HG02840 (cell line): ENCODE data around the gene ZC3H8.

Source experiments
- ATAC-seq: cut with Tn5 transposase; IDR thresholded peaks from one replicate; pipeline ENCODE4 v1.9.1; 2021; ENCODE audit warnings: mild to moderate bottlenecking, moderate library complexity, moderate number of reproducible peaks; ENCODE audit not compliant: unreplicated experiment, low FRiP score

ZC3H8 gene

DNA sequence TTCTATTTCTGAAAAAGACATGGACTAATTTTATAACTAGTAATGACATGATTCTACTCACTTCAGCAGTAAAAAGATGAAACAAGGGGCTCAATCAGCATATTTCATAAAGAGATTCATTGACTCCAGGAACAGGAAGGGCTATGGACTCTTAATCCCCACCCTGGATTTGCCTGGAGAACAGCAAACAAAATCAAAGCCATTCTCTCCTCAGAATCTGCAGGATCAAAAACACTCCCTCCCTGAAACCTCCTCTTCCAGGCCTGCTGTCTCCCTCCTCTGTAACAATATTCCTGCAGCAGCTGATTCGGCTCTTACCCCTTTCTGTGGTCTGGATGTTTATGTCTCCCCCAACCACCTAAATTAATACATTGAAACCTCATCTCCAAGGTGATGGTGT lies 57.0 kb downstream of the ZC3H8 start:
- ATAC-seq, result no peak

DNA sequence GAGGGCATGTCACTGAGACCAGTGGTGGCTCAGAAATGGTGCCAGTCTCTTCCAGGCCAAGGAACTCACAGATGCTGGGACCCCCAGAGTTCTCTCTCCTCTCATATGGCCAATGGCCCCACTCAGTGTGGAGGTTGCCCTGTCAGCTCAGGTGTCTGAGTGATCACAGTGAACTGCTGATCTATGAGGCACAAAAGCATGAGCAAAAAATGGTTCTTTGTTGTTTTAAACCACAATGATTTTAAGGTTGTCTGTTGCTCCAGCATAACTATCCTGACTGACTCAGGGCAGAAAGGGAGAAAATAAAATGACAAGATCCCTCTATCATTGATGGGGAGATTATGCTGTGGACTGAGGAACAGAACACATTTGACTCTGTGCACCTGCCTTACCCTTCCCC lies 58.9 kb downstream of the ZC3H8 start:
- no peak for ATAC-seq

DNA sequence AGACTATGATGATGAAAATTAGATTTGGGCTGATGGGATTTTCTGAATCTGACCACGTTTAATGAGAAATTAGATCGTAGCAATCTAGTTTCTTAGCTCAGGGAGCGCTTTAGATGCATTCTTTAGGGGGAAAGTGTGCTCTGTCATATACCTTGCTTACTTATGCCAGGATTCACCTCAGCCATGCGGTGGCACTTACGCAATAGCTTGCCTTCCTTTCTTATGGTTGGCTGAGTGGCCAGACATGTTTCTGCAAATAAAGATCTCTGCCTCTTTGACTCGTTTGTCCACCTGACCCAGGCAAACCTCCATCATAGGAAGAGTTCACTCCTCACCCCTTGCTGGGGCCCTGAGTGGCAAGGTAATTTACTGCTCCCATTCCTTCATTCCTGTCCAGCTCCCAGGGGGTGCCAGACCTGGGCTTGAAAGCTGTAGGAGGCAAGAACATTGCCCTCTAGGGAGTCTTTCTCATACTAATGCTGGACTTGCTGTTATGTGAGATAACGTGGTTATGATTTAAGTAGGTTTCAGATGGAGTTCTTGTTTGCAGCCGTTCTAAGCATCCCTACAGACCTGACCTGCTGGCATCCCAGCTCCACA lies 59.6 kb downstream of the ZC3H8 start:
- no peak for ATAC-seq

DNA sequence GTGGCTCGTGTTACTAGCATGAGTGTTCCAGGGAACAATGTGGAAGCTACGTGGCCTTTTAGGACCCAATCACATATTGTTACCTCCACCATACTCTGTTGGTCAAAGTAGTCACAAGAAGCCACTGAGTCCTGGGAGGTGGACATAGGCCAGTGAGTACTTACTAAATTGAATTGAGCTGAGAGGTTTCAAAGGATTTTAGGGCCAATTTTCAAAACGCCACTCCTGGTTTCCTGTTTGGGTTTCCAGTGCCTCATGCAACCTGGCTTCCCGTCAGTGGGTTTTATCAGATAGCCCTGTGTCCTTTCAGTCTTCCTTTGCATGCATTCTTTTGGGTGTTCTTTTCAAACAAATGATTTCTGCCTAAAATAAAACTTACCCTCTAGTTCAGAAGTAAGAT lies 60.4 kb downstream of the ZC3H8 start:
- no peak for ATAC-seq

DNA sequence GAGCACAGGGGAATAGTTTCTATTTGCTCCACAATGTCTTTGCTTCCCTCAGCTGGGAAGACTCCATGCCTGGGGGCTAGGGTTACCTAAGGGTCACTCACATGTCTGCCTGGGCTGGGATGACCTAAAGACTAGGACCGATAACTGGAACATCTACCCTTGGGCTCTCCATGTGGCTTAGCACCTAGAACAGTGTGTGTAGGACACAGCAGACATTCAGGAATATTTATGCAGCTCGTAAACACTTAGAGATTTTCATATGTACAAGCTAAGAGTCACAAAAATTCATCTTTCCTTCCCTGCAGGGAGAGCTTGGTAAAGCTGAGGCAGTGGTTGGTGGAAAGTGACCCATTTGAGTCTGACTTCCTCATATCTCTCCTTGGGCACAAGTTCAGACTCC lies 60.8 kb downstream of the ZC3H8 start:
- ATAC-seq, result no peak

DNA sequence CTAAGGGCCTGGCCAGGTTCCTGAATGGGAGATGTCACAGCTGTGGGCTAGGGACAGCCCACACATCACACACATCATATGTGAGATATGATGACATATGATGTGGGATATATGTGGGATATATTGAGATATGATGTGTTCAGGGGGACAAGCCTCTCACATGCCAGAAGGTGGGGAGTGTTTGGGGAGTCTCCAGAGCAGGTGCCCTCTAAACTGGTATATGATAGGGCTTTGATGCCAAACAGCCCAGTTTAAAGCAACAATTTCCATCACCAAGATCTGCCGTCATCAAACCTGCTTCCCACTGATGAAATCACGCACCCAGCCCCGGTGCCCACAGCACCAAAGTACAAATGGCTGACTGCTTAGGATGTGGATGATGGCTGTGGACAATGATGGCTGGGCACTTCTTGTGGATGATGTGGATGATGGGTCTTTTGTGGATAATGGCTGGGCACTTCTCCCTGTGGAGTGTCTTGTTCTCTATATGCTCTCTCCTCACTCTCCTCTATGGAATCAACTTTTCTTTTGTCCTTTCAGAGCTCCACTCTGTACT lies 65.8 kb downstream of the ZC3H8 start:
- no peak for ATAC-seq

DNA sequence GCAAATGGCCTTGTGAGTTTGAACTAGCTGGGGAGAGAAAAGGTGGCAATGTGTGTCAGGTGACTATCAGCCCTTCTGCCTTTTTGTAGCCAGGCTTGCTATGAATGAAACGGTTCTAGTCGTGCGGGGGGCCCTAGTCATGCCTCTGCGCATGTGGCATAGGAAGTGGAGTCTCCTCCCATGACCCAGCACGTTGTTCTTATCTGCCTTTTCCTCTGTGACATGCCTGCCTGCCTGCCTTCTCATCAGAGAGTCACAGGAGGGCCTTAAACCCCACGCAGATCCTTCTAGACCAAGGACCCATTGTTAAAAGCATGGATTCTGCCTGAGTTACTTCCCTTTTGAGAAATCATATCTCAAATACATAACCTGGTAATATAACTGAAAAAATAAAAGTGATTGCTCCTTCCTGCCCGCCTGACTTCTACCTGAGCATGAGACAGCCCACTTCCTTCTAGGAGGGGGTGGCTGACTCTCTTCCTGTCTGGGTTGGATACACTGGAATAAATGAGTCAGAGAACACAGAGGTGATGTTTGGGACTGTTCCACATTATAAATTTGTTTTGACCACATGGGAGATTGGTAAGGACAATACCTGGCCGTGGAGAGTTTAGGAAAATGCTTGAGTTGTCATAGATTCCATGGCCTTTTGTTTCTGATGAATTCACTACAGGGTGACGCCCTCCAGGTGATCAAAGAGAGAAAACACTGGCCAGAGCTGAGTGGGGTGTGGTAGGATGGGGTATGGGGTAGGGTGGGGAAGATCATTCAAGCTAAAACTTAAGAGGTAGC lies 66.8 kb downstream of the ZC3H8 start:
- no peak for ATAC-seq

DNA sequence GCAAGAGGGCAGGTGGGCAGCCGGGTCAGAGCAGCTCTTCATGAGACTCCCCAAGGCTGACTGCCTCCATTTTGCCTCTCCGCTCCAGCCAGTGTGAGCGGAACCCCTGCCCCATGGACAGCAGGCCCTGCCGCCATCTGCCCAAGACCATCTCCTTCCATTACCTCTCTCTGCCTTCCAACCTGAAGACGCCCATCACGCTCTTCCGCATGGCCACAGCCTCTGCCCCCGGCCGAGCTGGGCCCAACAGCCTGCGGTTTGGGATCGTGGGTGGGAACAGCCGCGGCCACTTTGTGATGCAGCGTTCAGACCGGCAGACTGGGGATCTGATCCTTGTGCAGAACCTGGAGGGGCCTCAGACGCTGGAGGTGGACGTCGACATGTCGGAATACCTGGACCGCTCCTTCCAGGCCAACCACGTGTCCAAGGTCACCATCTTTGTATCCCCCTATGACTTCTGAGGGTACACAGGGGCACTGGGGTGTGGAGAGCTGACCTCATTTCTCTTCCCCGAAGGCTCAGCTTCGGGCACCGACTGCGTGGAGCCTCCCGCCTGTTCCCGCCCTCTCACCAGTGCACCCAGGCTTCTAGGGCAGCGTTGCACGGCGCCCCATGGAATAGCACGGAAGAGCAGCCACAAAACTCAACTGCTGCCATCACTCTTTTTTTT lies 67.7 kb downstream of the ZC3H8 start:
- no peak for ATAC-seq

DNA sequence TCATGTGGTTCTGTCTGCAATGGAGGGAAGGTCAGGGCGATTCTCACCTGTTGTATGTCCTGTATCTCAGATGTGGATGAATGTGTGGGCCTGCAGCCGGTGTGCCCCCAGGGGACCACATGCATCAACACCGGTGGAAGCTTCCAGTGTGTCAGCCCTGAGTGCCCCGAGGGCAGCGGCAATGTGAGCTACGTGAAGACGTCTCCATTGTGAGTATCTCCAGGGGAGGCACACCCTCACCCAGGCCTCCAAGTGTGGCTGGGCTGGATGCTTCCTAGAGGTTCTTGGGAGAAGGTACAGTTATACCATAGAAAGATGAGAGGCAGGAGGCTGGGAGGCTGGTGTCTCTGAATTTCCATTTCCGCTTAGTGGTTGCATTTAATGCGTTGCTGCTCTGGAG lies 69.7 kb downstream of the ZC3H8 start:
- no peak for ATAC-seq

DNA sequence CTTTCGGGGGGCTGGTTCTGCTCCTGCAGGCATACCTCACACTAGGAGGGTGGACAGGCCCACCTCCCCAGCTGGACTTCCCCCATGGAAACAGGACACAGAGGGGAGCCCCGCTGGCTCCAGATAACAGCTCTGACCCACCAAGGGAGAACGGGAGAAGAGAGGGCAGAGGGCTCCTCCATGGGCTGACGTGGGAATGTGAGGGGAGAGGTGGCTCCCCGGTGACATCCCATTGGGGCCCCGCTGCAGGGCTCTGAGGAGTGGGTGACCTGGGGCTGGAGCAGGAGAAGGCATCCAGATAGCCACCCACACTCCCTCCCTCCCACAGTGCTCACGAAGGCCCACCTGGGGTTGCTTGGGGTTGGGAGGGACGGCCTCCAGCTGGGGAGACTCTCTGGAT lies 70.7 kb downstream of the ZC3H8 start:
- ATAC-seq, result no peak

DNA sequence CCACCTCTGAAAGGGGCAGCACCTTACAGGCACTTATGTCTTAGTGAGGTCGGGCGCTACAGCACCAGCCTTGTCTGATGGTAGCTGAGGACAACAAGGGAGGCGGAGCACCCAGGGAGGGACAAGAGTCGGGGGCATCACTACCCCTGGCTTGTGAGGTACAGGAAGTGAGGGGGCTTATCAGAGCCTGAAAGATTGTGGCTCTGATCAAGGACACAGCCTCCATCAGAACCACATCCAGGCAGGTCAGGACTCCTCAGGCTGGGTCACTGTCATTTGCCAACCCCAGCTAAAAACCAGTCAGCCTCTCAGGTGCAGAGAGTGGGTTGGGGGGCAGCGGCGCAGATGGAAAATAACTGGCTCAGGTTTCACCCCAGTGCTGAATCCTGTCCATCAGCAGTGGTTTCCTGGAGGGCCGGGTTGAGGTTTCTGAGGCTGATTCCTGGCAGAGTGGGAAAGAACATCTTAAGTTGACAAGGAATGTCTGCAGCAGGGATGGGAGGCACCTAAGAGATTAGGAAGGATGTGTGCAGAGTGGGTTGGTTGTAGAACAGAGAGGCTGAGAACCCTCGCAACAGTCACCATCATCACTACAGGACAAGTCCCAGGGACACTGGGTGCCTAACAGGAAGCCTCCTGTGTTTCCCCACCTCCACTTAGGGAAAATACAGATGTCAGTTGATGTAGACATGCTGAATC lies 71.4 kb downstream of the ZC3H8 start:
- ATAC-seq, result no peak

DNA sequence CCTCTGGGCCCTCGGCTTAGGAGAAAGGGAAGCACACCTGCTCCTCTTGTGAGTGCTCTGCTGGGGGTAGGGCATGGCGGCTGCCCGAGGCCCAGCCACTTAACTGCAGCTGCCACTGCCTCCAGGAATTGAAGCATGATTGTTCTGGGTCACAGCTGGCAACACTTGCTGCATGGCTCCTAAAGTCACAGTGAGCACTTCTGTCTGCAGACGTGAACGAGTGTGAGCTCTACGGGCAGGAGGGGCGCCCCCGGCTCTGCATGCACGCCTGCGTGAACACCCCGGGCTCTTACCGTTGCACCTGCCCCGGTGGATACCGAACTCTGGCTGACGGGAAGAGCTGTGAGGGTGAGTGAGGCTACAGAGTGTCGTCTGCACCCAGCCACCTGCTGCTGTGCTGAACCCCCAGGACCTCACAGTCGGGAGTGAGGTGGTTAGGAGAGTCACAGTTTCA lies 72.2 kb downstream of the ZC3H8 start:
- no peak for ATAC-seq

DNA sequence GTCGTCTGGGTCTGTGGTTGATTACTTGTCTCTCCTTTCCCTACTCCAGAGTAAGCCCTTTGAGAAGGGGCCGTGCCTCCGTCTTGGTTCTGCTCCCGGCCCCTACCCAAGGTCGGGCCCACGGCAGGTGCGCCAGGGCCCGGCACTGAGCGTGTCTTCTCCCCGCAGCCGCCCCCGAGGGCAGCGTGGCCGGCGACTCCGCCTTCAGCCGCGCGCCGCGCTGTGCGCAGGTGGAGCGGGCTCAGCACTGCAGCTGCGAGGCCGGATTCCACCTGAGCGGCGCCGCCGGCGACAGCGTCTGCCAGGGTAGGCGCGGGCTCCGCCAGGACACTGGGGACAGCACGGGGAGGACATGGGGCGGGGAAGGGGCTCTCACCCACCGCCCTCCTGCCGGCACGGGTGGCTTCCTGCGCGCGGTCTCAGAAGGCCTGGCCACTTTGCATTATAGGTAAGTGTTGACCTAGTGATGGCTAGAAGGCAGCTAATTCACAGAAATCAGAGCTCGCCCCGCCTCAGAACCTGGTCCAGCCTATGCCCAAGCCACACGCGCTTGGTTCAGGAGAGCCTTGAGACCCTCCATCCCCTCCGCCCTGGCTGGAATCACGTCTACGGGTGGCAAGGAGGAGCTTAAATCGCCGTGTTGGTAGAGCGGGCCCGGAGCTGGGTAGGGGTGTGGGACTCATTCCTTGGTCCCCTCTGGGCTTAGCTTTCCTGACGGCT lies 73.1 kb downstream of the ZC3H8 start:
- ATAC-seq, result no peak

DNA sequence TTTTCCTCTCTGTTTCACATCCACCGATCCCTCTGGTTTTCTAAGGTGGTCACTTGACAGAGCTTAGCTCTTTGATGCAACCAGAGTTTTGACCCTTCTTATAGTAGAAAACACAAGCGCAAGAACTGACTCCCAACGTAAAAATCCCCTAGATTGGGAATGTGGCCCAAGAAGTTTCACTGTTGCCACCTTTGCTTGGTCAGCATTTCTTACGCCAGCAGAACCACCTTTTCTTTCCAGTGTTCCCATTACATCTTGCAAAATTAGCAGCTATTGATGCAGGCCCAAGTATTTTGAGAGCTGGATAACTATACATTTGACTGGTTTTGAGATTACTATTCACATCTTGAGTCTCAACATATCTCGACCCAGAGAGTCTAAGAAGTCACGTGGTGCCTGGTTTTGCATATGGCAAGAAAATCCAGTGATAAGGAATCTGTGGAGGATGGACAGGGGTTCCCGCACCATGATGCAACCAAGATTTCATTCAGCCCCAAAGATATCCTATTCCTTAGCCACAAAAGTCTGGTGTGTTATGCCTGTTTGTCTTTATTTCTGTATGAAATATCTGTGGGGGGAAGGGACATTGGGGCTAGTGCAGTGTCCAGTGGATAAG lies 78.8 kb downstream of the ZC3H8 start:
- ATAC-seq, result no peak

DNA sequence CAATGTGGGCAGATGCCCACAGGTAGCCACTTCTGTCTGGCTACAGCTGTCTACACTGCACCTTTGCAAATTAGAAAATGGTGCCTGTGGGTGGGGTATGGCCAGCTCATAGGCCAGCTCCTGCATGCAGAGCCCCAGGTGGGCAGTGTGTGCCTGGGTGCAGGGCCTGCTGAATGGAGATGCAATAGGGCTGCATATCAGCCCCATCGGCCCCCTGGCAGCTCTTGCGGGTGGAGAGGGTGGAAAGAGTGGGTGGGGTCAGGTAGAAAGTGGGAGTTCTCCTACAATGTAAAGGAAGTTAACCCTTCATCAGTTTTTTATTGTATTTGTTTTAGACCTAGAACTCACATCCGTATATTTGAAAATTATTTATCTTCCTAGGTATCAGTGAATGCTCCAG lies 79.5 kb downstream of the ZC3H8 start:
- no peak for ATAC-seq

DNA sequence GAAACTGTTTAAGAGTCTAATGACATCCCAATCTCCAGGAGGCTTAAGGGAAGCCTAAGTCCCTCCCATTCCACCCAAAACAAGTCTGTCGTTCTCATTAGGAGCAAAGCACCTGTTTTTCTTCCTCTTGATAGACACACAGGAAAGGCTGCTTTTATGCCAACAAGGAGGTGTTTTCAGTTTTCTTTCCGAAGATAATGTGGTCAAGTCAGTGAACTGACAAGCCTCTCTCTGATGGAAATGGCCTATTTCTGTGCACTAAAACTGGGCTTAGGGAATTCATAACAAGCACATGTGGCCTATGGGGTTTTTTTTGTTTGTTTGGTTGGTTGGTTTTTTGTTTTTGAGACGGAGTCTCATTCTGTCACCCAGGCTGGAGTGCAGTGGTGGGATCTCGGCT lies 80.5 kb downstream of the ZC3H8 start:
- ATAC-seq, result no peak

DNA sequence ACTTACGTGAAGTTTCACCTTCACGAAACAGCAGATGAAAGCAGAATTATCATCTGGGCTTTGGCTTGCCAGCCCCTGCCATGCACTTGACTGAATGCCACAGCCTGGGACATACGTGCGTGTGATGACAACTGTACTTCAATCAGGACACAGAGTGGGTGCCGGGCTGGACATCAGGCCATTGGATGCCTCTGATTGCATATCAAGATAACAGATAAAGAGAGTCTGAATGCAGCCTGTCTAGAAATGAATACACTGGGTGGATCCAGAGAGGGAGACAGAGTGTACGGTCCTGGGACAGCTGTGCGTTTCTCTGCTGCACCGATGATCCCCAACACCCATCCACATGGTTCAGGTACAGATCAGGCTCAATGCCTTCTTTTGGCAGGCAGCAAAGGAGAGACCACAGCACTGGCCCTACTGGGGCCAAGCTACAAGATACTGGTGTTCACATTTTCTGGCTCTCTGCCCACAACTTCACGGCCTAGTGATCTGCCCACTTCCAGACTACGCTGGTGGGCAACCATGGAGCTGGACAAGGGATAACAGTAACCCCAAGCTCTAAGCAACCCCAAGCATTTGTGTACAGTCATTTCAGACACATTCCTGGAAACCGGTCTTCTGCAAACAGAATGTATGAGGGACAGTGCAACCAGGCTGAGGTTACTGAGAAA lies 81.1 kb downstream of the ZC3H8 start:
- no peak for ATAC-seq

DNA sequence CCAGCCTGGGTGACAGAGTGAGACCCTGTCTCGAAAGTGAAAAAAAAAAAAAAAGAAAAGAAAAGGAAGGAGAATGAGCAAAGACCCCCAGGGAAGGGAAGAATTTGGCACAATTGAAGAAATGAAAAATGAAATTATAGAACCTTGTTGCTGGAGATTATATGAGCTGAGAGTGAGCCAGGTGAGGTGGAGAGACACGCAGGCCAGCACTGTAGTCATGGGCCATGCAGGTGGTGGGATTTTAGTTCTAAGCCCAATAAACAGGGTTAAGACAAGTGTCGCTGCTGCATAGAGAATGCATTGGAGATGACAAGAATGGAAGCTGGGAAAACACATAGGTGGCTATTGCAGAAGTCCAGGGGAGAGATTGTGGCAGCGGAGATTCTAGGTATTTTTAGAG lies 84.3 kb downstream of the ZC3H8 start:
- no peak for ATAC-seq

DNA sequence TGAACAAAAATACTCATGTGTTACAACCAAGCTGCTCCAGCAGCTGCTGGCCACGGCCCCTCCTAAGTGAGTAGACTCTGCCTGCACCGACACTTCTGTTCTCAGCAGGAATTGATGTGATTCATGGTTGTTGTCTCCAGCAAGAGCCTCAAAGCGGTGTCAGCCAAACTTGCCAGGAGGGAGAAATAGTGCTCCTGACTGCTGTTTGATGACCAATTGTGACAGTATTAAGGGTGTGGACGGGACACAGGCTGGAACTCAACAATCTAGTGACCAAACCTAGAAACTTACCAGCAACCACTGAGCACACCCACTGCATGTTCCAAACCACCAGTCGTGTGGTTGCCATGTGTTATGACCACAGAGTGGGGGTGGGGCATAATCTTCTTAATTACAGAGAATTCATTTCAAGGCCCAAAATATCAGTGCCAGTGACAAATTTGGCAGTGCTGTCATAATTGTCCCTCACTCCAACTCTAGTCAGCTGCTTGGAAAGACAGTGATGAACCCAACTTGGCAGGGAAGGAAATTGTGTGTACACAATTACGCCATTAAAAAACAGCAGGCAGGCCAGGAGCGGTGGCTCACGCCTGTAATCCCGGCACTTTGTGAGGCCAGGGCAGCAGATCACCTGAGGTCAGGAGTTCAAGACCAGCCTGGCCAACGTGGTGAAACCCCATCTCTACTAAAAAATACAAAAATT lies 86.3 kb downstream of the ZC3H8 start:
- no peak for ATAC-seq
